Measurements from ENCODE around the gene RHOXF2. TPM values are rescaled to one million over a fixed set of nuclear protein-coding genes. Genes with fewer than 3 reads are reported as not detected.
"Not testable (repeated sequence)": the region's sequence is repeated elsewhere in the genome, so short reads cannot be mapped to it uniquely, and the experiment has no call there.

RHOXF2 gene
- polyA plus RNA-seq, 1 donor from 2014 or later: not detected

DNA sequence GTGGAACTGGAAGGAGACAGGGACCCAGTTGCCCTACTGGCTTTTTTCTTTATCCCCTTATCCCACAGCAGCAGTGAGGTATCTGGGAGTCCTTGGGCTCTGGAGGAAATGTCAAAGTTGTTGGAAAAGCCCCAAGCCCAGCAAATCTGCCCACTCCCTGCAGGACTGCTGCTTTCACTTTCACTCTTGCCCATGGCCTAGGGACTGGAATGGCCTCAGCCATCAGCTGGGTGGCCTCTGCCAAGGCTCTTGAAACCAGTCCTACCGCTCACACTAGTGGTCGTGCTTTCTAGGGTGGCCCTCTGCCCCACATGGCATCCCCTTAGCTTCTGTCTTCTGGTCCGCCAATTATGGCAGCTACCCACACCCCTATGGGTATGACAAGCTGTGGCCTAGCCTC, 33.0 kb upstream of the RHOXF2 start:
- H3F3A ChIP-seq (ENCODE audit: insufficient read depth, low read length, poor library complexity, severe bottlenecking): no peaks in the 10 kb centered on the region
- H3K4me3 ChIP-seq (ENCODE audit: low read length): no peak overlapping the region
- H3K9me2 ChIP-seq (ENCODE audit: insufficient read depth, low read length): no peaks in the 10 kb centered on the region
- H3K9ac ChIP-seq (ENCODE audit: low read length): no peak overlapping the region
- no peak overlapping the region for H3K4me2 ChIP-seq (ENCODE audit: low read length)
- no peaks in the 10 kb centered on the region for H4K20me1 ChIP-seq (ENCODE audit: insufficient read depth)
- TF ChIP-seq EP300 (conservative IDR thresholded peaks at IDR 0.05; ENCODE audit: poor library complexity, severe bottlenecking) (no peak), REST (IDR thresholded peaks at IDR 0.05; ENCODE audit: borderline replicate concordance) (no peak), POLR2AphosphoS5 (IDR thresholded peaks at IDR 0.05) (no peak), SMC3 (conservative IDR thresholded peaks at IDR 0.05; ENCODE audit: poor library complexity) (no peak), MXI1 (conservative IDR thresholded peaks at IDR 0.05; ENCODE audit: poor library complexity, severe bottlenecking) (no peak), RAD21 (conservative IDR thresholded peaks at IDR 0.05) (no peak), TAF1 (IDR thresholded peaks at IDR 0.05; ENCODE audit: low read depth) (no peak), EZH2 (IDR thresholded peaks at IDR 0.05; ENCODE audit: borderline replicate concordance, insufficient read depth, low read length, poor library complexity, severe bottlenecking) (no peak)
- TF ChIP-seq, protein P1, sequence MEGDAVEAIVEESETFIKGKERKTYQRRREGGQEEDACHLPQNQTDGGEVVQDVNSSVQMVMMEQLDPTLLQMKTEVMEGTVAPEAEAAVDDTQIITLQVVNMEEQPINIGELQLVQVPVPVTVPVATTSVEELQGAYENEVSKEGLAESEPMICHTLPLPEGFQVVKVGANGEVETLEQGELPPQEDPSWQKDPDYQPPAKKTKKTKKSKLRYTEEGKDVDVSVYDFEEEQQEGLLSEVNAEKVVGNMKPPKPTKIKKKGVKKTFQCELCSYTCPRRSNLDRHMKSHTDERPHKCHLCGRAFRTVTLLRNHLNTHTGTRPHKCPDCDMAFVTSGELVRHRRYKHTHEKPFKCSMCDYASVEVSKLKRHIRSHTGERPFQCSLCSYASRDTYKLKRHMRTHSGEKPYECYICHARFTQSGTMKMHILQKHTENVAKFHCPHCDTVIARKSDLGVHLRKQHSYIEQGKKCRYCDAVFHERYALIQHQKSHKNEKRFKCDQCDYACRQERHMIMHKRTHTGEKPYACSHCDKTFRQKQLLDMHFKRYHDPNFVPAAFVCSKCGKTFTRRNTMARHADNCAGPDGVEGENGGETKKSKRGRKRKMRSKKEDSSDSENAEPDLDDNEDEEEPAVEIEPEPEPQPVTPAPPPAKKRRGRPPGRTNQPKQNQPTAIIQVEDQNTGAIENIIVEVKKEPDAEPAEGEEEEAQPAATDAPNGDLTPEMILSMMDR (IDR thresholded peaks at IDR 0.05; ENCODE audit: poor library complexity, severe bottlenecking): no peak
- H3K36me3 ChIP-seq (ENCODE audit: insufficient read depth, low read length): no peaks in the 10 kb centered on the region
- no peak overlapping the region for H2AFZ ChIP-seq (ENCODE audit: low read depth, low read length)
- H3K9me3 ChIP-seq (ENCODE audit: low read length): no peaks in the 10 kb centered on the region
- no peak overlapping the region for H3K27ac ChIP-seq (ENCODE audit: low read length)
- no peaks in the 10 kb centered on the region for H3K27me3 ChIP-seq (ENCODE audit: insufficient read depth, low read depth, low read length)
- H3K79me2 ChIP-seq (replicated peaks; ENCODE audit: insufficient read depth, low read length): no peaks in the 10 kb centered on the region

GRCh38 chrX:120128306-120128846, 30.0 kb upstream of the RHOXF2 start:
- H3K9ac ChIP-seq (ENCODE audit: low read length); H3K4me2 ChIP-seq (ENCODE audit: low read length); H3K27ac ChIP-seq (ENCODE audit: low read length); H3F3A ChIP-seq (ENCODE audit: insufficient read depth, low read length, poor library complexity, severe bottlenecking); H3K79me2 ChIP-seq (replicated peaks; ENCODE audit: insufficient read depth, low read length); H3K9me2 ChIP-seq (ENCODE audit: insufficient read depth, low read length); H3K36me3 ChIP-seq (ENCODE audit: insufficient read depth, low read length); H3K4me3 ChIP-seq (ENCODE audit: low read length); H3K27me3 ChIP-seq (ENCODE audit: insufficient read depth, low read depth, low read length); H3K9me3 ChIP-seq (ENCODE audit: low read length); H4K20me1 ChIP-seq (ENCODE audit: insufficient read depth); H2AFZ ChIP-seq (ENCODE audit: low read depth, low read length): not testable (repeated sequence)

DNA sequence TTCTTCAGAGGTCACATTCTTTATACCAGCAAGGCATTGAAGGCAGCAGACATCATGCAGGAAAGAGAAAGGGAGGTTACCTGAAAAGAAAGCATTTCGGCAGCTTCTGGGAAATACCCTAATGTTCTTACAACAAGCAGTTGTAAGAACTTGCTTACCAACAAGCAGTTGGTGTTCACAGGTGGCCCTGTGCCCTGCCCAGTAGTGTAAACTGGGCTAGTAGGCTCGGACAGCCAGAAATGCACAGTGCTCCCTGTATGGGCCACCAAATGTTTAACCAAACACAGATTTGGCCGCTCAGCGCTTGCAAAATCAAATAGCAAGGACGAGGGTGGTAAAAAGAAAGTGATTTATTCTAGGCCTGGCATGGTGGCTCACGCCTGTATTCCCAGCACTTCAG, 22.3 kb upstream of the RHOXF2 start:
- Histone ChIP-seq H3K27ac (ENCODE audit: low read length) (no peak overlapping the region), H3K4me2 (ENCODE audit: low read length) (no peak overlapping the region), H3K27me3 (ENCODE audit: insufficient read depth, low read depth, low read length) (no peaks in the 10 kb centered on the region), H4K20me1 (ENCODE audit: insufficient read depth) (no peaks in the 10 kb centered on the region), H3K36me3 (ENCODE audit: insufficient read depth, low read length) (no peaks in the 10 kb centered on the region), H3K9ac (ENCODE audit: low read length) (no peak overlapping the region), H3K79me2 (replicated peaks; ENCODE audit: insufficient read depth, low read length) (no peaks in the 10 kb centered on the region), H3K9me3 (ENCODE audit: low read length) (no peaks in the 10 kb centered on the region), H2AFZ (ENCODE audit: low read depth, low read length) (no peak overlapping the region), H3K9me2 (ENCODE audit: insufficient read depth, low read length) (no peaks in the 10 kb centered on the region), H3F3A (ENCODE audit: insufficient read depth, low read length, poor library complexity, severe bottlenecking) (no peaks in the 10 kb centered on the region), H3K4me3 (ENCODE audit: low read length) (no peak overlapping the region)
- TF ChIP-seq EP300 (conservative IDR thresholded peaks at IDR 0.05; ENCODE audit: poor library complexity, severe bottlenecking) (no peak), MXI1 (conservative IDR thresholded peaks at IDR 0.05; ENCODE audit: poor library complexity, severe bottlenecking) (no peak), TAF1 (IDR thresholded peaks at IDR 0.05; ENCODE audit: low read depth) (no peak), REST (IDR thresholded peaks at IDR 0.05; ENCODE audit: borderline replicate concordance) (no peak), SMC3 (conservative IDR thresholded peaks at IDR 0.05; ENCODE audit: poor library complexity) (no peak), EZH2 (IDR thresholded peaks at IDR 0.05; ENCODE audit: borderline replicate concordance, insufficient read depth, low read length, poor library complexity, severe bottlenecking) (no peak), RAD21 (conservative IDR thresholded peaks at IDR 0.05) (no peak)
- TF ChIP-seq, protein P1 (IDR thresholded peaks at IDR 0.05; ENCODE audit: poor library complexity, severe bottlenecking): no peak
